Stimulated activated CD4-positive, alpha-beta T cell treated with anti-CD3 and anti-CD28 coated beads, Interleukin-1b, Interleukin-23, amount 100 ng/mL, for 4 hours (primary cell): ENCODE results near the gene TMEM182.

ENCODE experiments used
- DNase-seq, 2 donors: peaks; one replicate each; pipeline ENCODE4 v3.0.0-alpha.2; 2020; ENCODE audit warnings: low read depth in 2 of 2

The TMEM182 gene

GRCh38 chr2:102761763-102762162 lies at the start of gene TMEM182:
Gene TMEM182 (plus strand): TSS chr2:102762031. CDS start chr2:102762218, 187 bp downstream.
- no peak for DNase-seq

GRCh38 chr2:102717308-102718018 lies 44.4 kb upstream of the TMEM182 start:
- DNase-seq = no peak

- no peak for DNase-seq
Measured at GRCh38 chr2:102718387-102719316, 43.2 kb upstream of the TMEM182 start.

- no peak for DNase-seq
Measured at GRCh38 chr2:102724016-102724490, 37.8 kb upstream of the TMEM182 start.

- no peak for DNase-seq
Measured at GRCh38 chr2:102724553-102724952, 37.3 kb upstream of the TMEM182 start.

GRCh38 chr2:102726128-102727087 lies 35.4 kb upstream of the TMEM182 start:
- no peak for DNase-seq

GRCh38 chr2:102735416-102736109 lies 26.3 kb upstream of the TMEM182 start:
- DNase-seq = no peak

GRCh38 chr2:102736110-102736409 lies 25.8 kb upstream of the TMEM182 start:
- DNase-seq = no peak

- DNase-seq = peak; percentile 81 to 91
Measured at GRCh38 chr2:102736410-102737409, 25.1 kb upstream of the TMEM182 start.

- no peak for DNase-seq
Measured at GRCh38 chr2:102737431-102737830, 24.4 kb upstream of the TMEM182 start.

- DNase-seq = no peak
Measured at GRCh38 chr2:102743259-102743658, 18.6 kb upstream of the TMEM182 start.

- no peak for DNase-seq
Measured at GRCh38 chr2:102748107-102748506, 13.7 kb upstream of the TMEM182 start.

- DNase-seq = no peak
Measured at GRCh38 chr2:102749938-102750337, 11.9 kb upstream of the TMEM182 start.

- DNase-seq = peak in 1 of 2 donors; percentile 13
Measured at GRCh38 chr2:102753563-102754159, 8.2 kb upstream of the TMEM182 start.

GRCh38 chr2:102754456-102755145 lies 7.2 kb upstream of the TMEM182 start:
- no peak for DNase-seq

GRCh38 chr2:102755284-102755683 lies 6.5 kb upstream of the TMEM182 start:
- no peak for DNase-seq

GRCh38 chr2:102758439-102758838 lies 3.4 kb upstream of the TMEM182 start:
- no peak for DNase-seq

- DNase-seq = no peak
Measured at GRCh38 chr2:102764083-102764482, 2.3 kb downstream of the TMEM182 start.

- DNase-seq = no peak
Measured at GRCh38 chr2:102765061-102765460, 3.2 kb downstream of the TMEM182 start.
